Subcutaneous adipose tissue (tissue), 4 donors: ENCODE results near the gene IFNGR1. TPM values are rescaled to one million over a fixed set of nuclear protein-coding genes. Genes with fewer than 3 reads are reported as not detected.

Experiments used
- CTCF ChIP-seq: fragments of 450-650 bp; IDR thresholded peaks from one replicate; pipeline ENCODE4 v1.5.1; 2016; ENCODE audit warnings: low read depth, mild to moderate bottlenecking, control low read depth, antibody characterized with exemption, moderate library complexity
- total RNA-seq, 4 donors: library from RNA; depleted of rRNA; stranded (reverse); fragments of >200 nt; gene quantifications; one replicate each; pipeline ENCODE4 v1.1.0, GENCODE V29; 2016

IFNGR1 gene
- total RNA-seq, result 100 to 1,000 TPM; 174 to 297 (median 208) TPM

GRCh38 chr6:137218917-137219663 is at the start of gene IFNGR1:
TSS of gene IFNGR1 (minus strand) at chr6:137219385. CDS start at chr6:137219327, 58 bp downstream.
- no peak for TF ChIP-seq CTCF

GRCh38 chr6:137268911-137269310 is 49.7 kb upstream of the IFNGR1 start:
- no peak for TF ChIP-seq CTCF

- no peak for TF ChIP-seq CTCF
Measured at GRCh38 chr6:137266309-137266586, 47.1 kb upstream of the IFNGR1 start.

GRCh38 chr6:137265561-137266308 is 46.5 kb upstream of the IFNGR1 start:
- no peak for TF ChIP-seq CTCF

GRCh38 chr6:137264311-137265075 is 45.3 kb upstream of the IFNGR1 start:
- no peak for TF ChIP-seq CTCF

GRCh38 chr6:137261761-137262160 is 42.6 kb upstream of the IFNGR1 start:
- no peak for TF ChIP-seq CTCF

- no peak for TF ChIP-seq CTCF
Measured at GRCh38 chr6:137261361-137261760, 42.2 kb upstream of the IFNGR1 start.
